HepG2 (cell line): ENCODE results near the gene IL17F. TPM values are rescaled to one million over a fixed set of nuclear protein-coding genes. Genes with fewer than 3 reads are reported as not detected.

Experiments used
- BHLHE40 ChIP-seq: IDR thresholded peaks from 2 replicates; pipeline ENCODE4 v1.6.1; 2011; ENCODE audit warnings: low read length, improper control_type of control experiment
- MAF1 ChIP-seq: sonication (generic); formaldehyde crosslinking; IDR thresholded peaks from 2 replicates; pipeline ENCODE4 v1.5.0; 2020; ENCODE audit warnings: missing genetic modification reagents, borderline replicate concordance
- SMARCC2 ChIP-seq: fragments of 450-650 bp; IDR thresholded peaks from 2 replicates; pipeline ENCODE4 v1.6.1; 2017; ENCODE audit warnings: antibody characterized with exemption, mild to moderate bottlenecking
- SOX13 ChIP-seq, 3 experiments: fragments of 450-650 bp in 1 of 3; sonication (generic) in 1 of 3; formaldehyde crosslinking in 1 of 3; IDR thresholded peaks in 2 of 3; conservative IDR thresholded peaks in 1 of 3; 2 replicates each; pipeline versions ENCODE4 v1.5.0 to v1.6.1; 2016 to 2020; ENCODE audit warnings: antibody characterized with exemption in 1 of 3, mild to moderate bottlenecking in 1 of 3, missing compliant biosample characterization in 1 of 3, missing genetic modification reagents in 1 of 3, moderate library complexity in 1 of 3
- TBX3 ChIP-seq: fragments of 450-650 bp; IDR thresholded peaks from 2 replicates; pipeline ENCODE4 v1.6.1; 2017; ENCODE audit warnings: antibody characterized with exemption, mild to moderate bottlenecking, inconsistent platforms, borderline replicate concordance
- TEAD3 ChIP-seq: optimal IDR thresholded peaks from 2 replicates; pipeline ENCODE3; 2016; ENCODE audit warnings: borderline replicate concordance
- ZBTB37 ChIP-seq: sonication (generic); formaldehyde crosslinking; IDR thresholded peaks from 2 replicates; pipeline ENCODE4 v1.4.0; 2020; ENCODE audit warnings: mild to moderate bottlenecking, missing genetic modification reagents
- ZNF607 ChIP-seq: sonication (generic); formaldehyde crosslinking; IDR thresholded peaks from 2 replicates; pipeline ENCODE4 v1.5.1; 2020; ENCODE audit warnings: missing genetic modification reagents, mild to moderate bottlenecking, borderline replicate concordance
- polyA plus RNA-seq, 8 experiments: library from polyadenylated mRNA; depleted of rRNA in 3 of 8; stranded (reverse) in 7 of 8; unstranded in 1 of 8; fragments of >200 nt; fragmentation: Illumina TruSeq in 4 of 8; extraction: Trizol in 4 of 8; gene quantifications; 2 replicates each; pipeline versions ENCODE4 v1.2.1 to v1.2.3, GENCODE V29; 2011 to 2016; ENCODE audit warnings: low read depth in 4 of 8, missing spikeins in 1 of 8, mixed read lengths in 1 of 8; ENCODE audit not compliant: insufficient read depth in 1 of 8
- total RNA-seq, 5 experiments: library from RNA; depleted of rRNA; stranded (reverse); fragments of >200 nt; fragmentation: Illumina TruSeq; extraction: Trizol; gene quantifications; 2 replicates each; pipeline ENCODE4 v1.2.3, GENCODE V29; 2016; ENCODE audit warnings: low read depth in 1 of 5
- TF ChIP-seq, protein P1 (sequence below): IDR thresholded peaks from 2 replicates; pipeline ENCODE4 v1.6.1; 2012; ENCODE audit warnings: low read length, improper control_type of control experiment

The IL17F gene
- total and polyA plus RNA-seq, 2 of the 13 experiments (the other 11 are each of a cell fraction or from before 2014, with no cell fraction given) = not detected

- peak; percentile 33; the same call in 1 of the 2 replicates for TF ChIP-seq SOX13 (IDR thresholded peaks at IDR 0.05)
- peak in 1 of 2 experiments; percentile 31; a peak in 1 of 4 replicates for TF ChIP-seq SOX13 (CRISPR knock-in tag; conservative IDR thresholded peaks at IDR 0.05 in 1 of 2, IDR thresholded peaks at IDR 0.05 in 1 of 2)
- TF ChIP-seq BHLHE40 = peak; percentile 66; the same call in 1 of the 2 replicates
- TF ChIP-seq SMARCC2 = no peak
- TF ChIP-seq ZNF607 = no peak
- peak; percentile 46 for TF ChIP-seq TEAD3 (CRISPR knock-in tag)
- peak; percentile 84 for TF ChIP-seq TBX3
- TF ChIP-seq, protein P1, sequence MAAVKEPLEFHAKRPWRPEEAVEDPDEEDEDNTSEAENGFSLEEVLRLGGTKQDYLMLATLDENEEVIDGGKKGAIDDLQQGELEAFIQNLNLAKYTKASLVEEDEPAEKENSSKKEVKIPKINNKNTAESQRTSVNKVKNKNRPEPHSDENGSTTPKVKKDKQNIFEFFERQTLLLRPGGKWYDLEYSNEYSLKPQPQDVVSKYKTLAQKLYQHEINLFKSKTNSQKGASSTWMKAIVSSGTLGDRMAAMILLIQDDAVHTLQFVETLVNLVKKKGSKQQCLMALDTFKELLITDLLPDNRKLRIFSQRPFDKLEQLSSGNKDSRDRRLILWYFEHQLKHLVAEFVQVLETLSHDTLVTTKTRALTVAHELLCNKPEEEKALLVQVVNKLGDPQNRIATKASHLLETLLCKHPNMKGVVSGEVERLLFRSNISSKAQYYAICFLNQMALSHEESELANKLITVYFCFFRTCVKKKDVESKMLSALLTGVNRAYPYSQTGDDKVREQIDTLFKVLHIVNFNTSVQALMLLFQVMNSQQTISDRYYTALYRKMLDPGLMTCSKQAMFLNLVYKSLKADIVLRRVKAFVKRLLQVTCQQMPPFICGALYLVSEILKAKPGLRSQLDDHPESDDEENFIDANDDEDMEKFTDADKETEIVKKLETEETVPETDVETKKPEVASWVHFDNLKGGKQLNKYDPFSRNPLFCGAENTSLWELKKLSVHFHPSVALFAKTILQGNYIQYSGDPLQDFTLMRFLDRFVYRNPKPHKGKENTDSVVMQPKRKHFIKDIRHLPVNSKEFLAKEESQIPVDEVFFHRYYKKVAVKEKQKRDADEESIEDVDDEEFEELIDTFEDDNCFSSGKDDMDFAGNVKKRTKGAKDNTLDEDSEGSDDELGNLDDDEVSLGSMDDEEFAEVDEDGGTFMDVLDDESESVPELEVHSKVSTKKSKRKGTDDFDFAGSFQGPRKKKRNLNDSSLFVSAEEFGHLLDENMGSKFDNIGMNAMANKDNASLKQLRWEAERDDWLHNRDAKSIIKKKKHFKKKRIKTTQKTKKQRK = no peak
- TF ChIP-seq ZBTB37 (CRISPR knock-in tag) = 0 out of 2 replicates have a peak, but pooled peaks have one; percentile 41
- no peak for TF ChIP-seq MAF1
These were observed 31.2 kb downstream of the IL17F start (continued) for GRCh38 chr6:52213127-52213526.
